ENCODE results near the gene CCDC78. TPM values are rescaled to one million over a fixed set of nuclear protein-coding genes. Genes with fewer than 3 reads are reported as not detected.

The CCDC78 gene
- total and polyA plus RNA-seq, 2 of the 4 experiments (the other 2 are of a cell fraction), result 0.54 to 4.6 TPM

GRCh38 chr16:743794-744500, 17.7 kb upstream of the CCDC78 start:
- peaks cover 5% of the 10 kb centered on the region; the same call in 1 of the 2 replicates for H3K4me1 ChIP-seq (ENCODE audit: control insufficient read depth, insufficient read depth, low read length)
- peaks cover 7 to 15% of the 10 kb centered on the region in 2 experiments for H3K79me1 ChIP-seq (ENCODE audit: low read depth in 1 of 2, low read length in 2 of 2)
- 0 out of 2 replicates have a peak, but pooled peaks cover 5% of the 10 kb centered on the region for H4K20me1 ChIP-seq (ENCODE audit: insufficient read depth, low read length)
- H3K9ac ChIP-seq (ENCODE audit: low read depth, low read length), result no peak overlapping the region
- no peak overlapping the region for H3K4me2 ChIP-seq (ENCODE audit: low read depth, low read length)
- ATAC-seq (ENCODE audit: low read depth) (no peak), DNase-seq (no peak)
- TF ChIP-seq SMC3 (IDR thresholded peaks at IDR 0.05; ENCODE audit: low read depth, low read length) (no peak), MAFK (IDR thresholded peaks at IDR 0.05; ENCODE audit: low read depth, low read length) (no peak), FOS (IDR thresholded peaks at IDR 0.05; ENCODE audit: low read depth, low read length) (no peak), CEBPB (IDR thresholded peaks at IDR 0.05; ENCODE audit: low read depth, low read length) (no peak), BHLHE40 (IDR thresholded peaks at IDR 0.05; ENCODE audit: low read depth, low read length) (no peak), RAD21 (IDR thresholded peaks at IDR 0.05; ENCODE audit: low read length) (no peak), RFX5 (IDR thresholded peaks at IDR 0.05; ENCODE audit: low read depth, low read length) (no peak), RCOR1 (IDR thresholded peaks at IDR 0.05; ENCODE audit: insufficient replicate concordance, low read length) (no peak), ELK1 (IDR thresholded peaks at IDR 0.05; ENCODE audit: borderline replicate concordance, low read depth, low read length) (no peak), CHD1 (IDR thresholded peaks at IDR 0.05; ENCODE audit: low read depth, low read length) (no peak), POLR2A (IDR thresholded peaks at IDR 0.05; ENCODE audit: low read depth, low read length) (no peak)
- TF ChIP-seq, protein P1, sequence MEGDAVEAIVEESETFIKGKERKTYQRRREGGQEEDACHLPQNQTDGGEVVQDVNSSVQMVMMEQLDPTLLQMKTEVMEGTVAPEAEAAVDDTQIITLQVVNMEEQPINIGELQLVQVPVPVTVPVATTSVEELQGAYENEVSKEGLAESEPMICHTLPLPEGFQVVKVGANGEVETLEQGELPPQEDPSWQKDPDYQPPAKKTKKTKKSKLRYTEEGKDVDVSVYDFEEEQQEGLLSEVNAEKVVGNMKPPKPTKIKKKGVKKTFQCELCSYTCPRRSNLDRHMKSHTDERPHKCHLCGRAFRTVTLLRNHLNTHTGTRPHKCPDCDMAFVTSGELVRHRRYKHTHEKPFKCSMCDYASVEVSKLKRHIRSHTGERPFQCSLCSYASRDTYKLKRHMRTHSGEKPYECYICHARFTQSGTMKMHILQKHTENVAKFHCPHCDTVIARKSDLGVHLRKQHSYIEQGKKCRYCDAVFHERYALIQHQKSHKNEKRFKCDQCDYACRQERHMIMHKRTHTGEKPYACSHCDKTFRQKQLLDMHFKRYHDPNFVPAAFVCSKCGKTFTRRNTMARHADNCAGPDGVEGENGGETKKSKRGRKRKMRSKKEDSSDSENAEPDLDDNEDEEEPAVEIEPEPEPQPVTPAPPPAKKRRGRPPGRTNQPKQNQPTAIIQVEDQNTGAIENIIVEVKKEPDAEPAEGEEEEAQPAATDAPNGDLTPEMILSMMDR (conservative IDR thresholded peaks at IDR 0.05; ENCODE audit: low read depth, low read length), result no peak; the same call in 1 of the 2 replicates
- ChIA-PET POLR2A (ENCODE audit: unreplicated experiment) (no interaction called here), CTCF (no interaction called here)
- H2AK9ac ChIP-seq (replicated peaks; ENCODE audit: low read depth, low read length, poor library complexity), result no peak overlapping the region
- intact Hi-C loops (cut with micrococcal nuclease), result loop anchor here (5.0 kb wide), 1 partner anchor 43 kb away; the partner anchor contains the start of genes CHTF18 and RPUSD1
- in situ Hi-C loops (cut with MboI; ENCODE audit: low sequenced_read_pairs), result no loop called here
- no peak overlapping the region for H2BK15ac ChIP-seq (ENCODE audit: low read depth, low read length)
- H2BK120ac ChIP-seq (ENCODE audit: low read depth, low read length), result no peak overlapping the region
- no peak overlapping the region for H2BK20ac ChIP-seq (ENCODE audit: low read depth, low read length)
- H2AK5ac ChIP-seq (ENCODE audit: low read depth, low read length), result no peak overlapping the region
- no peak overlapping the region for H2AFZ ChIP-seq (replicated peaks; ENCODE audit: low read length, poor library complexity)
- no peak overlapping the region for H4K8ac ChIP-seq (ENCODE audit: low read depth in 2 of 2, low read length in 2 of 2)
- H3K18ac ChIP-seq (ENCODE audit: low read depth, low read length), result no peak overlapping the region
- H4K91ac ChIP-seq (ENCODE audit: insufficient read depth, low read depth, low read length), result no peak overlapping the region
- H4K5ac ChIP-seq (ENCODE audit: low read depth, low read length), result no peak overlapping the region
- H3K4me3 ChIP-seq (ENCODE audit: insufficient read depth, low read depth, low read length), result no peak overlapping the region
- dilution Hi-C loops (cut with HindIII; ENCODE audit: low sequenced_read_pairs, unreplicated experiment), result no loop called here
- no TSS peak for BruUV-seq (replicated peaks)
- no peak overlapping the region for H3K27ac ChIP-seq (ENCODE audit: insufficient read depth, low read length)
- no peak overlapping the region for H3K56ac ChIP-seq (ENCODE audit: extremely low read depth, insufficient read depth, low read length)
- H3K36me3 ChIP-seq (ENCODE audit: control insufficient read depth, insufficient read depth, low read length), result 0 out of 2 replicates have a peak, but pooled peaks cover 1% of the 10 kb centered on the region
- no peaks in the 10 kb centered on the region for H3K27me3 ChIP-seq (ENCODE audit: control insufficient read depth, insufficient read depth, low read length)
- H3K9me1 ChIP-seq (ENCODE audit: insufficient read depth, low read length), result peaks cover 4% of the 10 kb centered on the region; the same call in 1 of the 2 replicates
- no peak overlapping the region for H3K14ac ChIP-seq (replicated peaks; ENCODE audit: low read depth, low read length)
- 73% methylated on average over 11 of the region's 21 CpGs; no CpG with 5 or more reads in 1 of the 2 experiments for WGBS, 2 experiments (ENCODE audit: extremely low coverage in 2 of 2, insufficient read length in 1 of 2)
- no peak overlapping the region for H3K4ac ChIP-seq (ENCODE audit: low read depth, low read length)
- no peak overlapping the region for H2BK5ac ChIP-seq (ENCODE audit: low read depth, low read length, poor library complexity, severe bottlenecking)
- no peaks in the 10 kb centered on the region for H3K9me3 ChIP-seq (ENCODE audit: control insufficient read depth, insufficient read depth, low read length)
- no peak overlapping the region for H3K23ac ChIP-seq (ENCODE audit: low read depth, low read length)

All from IMR-90 (cell line).